IMR-90 (cell line): ENCODE measurements around the gene PUS7L.
A peak's percentile ranks its signal among the peaks of the same experiment; 100 is the strongest.

Experiments
- BHLHE40 ChIP-seq: fragments of 150-350 bp; IDR thresholded peaks from 2 replicates; pipeline ENCODE4 v1.6.1; 2016; ENCODE audit warnings: mild to moderate bottlenecking, low read depth, low read length
- CEBPB ChIP-seq: IDR thresholded peaks from 2 replicates; pipeline ENCODE4 v1.6.1; 2012; ENCODE audit warnings: low read depth, low read length, improper control_type of control experiment
- CHD1 ChIP-seq: IDR thresholded peaks from 2 replicates; pipeline ENCODE4 v1.6.1; 2012; ENCODE audit warnings: low read depth, low read length, improper control_type of control experiment
- CTCF ChIP-seq: conservative IDR thresholded peaks from 2 replicates; pipeline ENCODE4 v1.5.1; 2012; ENCODE audit warnings: mild to moderate bottlenecking, low read depth, low read length, improper control_type of control experiment
- ELK1 ChIP-seq: fragments of 150-350 bp; IDR thresholded peaks from 2 replicates; pipeline ENCODE4 v1.6.1; 2016; ENCODE audit warnings: low read depth, mild to moderate bottlenecking, low read length, moderate library complexity, borderline replicate concordance
- MAFK ChIP-seq: IDR thresholded peaks from 2 replicates; pipeline ENCODE4 v1.6.1; 2012; ENCODE audit warnings: low read depth, low read length, improper control_type of control experiment
- MAZ ChIP-seq: IDR thresholded peaks from 2 replicates; pipeline ENCODE4 v1.6.1; 2012; ENCODE audit warnings: low read depth, mild to moderate bottlenecking, low read length, improper control_type of control experiment, moderate library complexity, borderline replicate concordance
- NFE2L2 ChIP-seq: fragments of 150-350 bp; IDR thresholded peaks from 2 replicates; pipeline ENCODE4 v1.6.1; 2016; ENCODE audit warnings: low read depth, mild to moderate bottlenecking, low read length
- POLR2A ChIP-seq: IDR thresholded peaks from 2 replicates; pipeline ENCODE4 v1.6.1; 2012; ENCODE audit warnings: mild to moderate bottlenecking, low read depth, low read length
- RAD21 ChIP-seq: IDR thresholded peaks from 2 replicates; pipeline ENCODE4 v1.6.1; 2012; ENCODE audit warnings: low read length, improper control_type of control experiment
- RCOR1 ChIP-seq: IDR thresholded peaks from 2 replicates; pipeline ENCODE4 v1.6.1; 2012; ENCODE audit warnings: mild to moderate bottlenecking, low read length, improper control_type of control experiment; ENCODE audit not compliant: insufficient replicate concordance
- RFX5 ChIP-seq: IDR thresholded peaks from 2 replicates; pipeline ENCODE4 v1.8.0; 2012; ENCODE audit warnings: low read depth, mild to moderate bottlenecking, low read length, moderate library complexity
- SMC3 ChIP-seq: fragments of 150-350 bp; IDR thresholded peaks from 2 replicates; pipeline ENCODE4 v1.6.1; 2016; ENCODE audit warnings: low read depth, mild to moderate bottlenecking, antibody characterized with exemption, low read length, moderate library complexity
- USF2 ChIP-seq: fragments of 150-350 bp; IDR thresholded peaks from 2 replicates; pipeline ENCODE4 v1.6.1; 2017; ENCODE audit warnings: mild to moderate bottlenecking, antibody characterized with exemption, low read length, low read depth

- TF ChIP-seq MAZ = no peak
- no peak for TF ChIP-seq POLR2A
- TF ChIP-seq USF2 = no peak
- TF ChIP-seq CTCF = peak; percentile 37; the same call in 1 of the 2 replicates
- TF ChIP-seq MAFK = no peak
- TF ChIP-seq RFX5 = no peak
- no peak for TF ChIP-seq BHLHE40
- no peak for TF ChIP-seq RCOR1
- TF ChIP-seq CHD1 = no peak
- no peak for TF ChIP-seq NFE2L2
- no peak for TF ChIP-seq RAD21
- TF ChIP-seq CEBPB = no peak
- TF ChIP-seq SMC3 = peak; percentile 19; the same call in 1 of the 2 replicates
- no peak for TF ChIP-seq ELK1
These were observed 30.5 kb downstream of the PUS7L start for GRCh38 chr12:43728117-43728516.
